ENCODE data around the gene HCN4. TPM values are rescaled to one million over a fixed set of nuclear protein-coding genes. Genes with fewer than 3 reads are reported as not detected.

HCN4 gene
- total RNA-seq, 1 donor from 2014 or later, result 1.4 TPM

DNA sequence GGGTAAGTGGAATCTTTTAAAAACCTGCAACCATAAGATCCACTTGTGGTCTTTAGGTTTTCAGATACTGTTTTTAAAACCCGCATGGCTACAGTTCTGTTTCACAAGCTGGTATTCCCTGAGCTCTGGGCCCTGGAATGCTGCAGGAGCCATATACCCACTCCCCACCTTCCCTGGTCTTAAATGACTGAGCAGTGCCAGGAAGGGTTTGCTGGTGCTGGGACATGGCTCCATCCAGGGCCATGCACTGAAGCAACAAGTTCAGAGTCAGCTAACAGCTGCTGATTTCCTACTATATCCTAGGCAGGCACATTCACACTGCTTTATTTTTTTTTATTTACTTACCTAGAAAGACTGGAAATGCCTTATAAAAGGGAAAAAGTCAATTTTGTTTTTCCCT lies 77.3 kb downstream of the HCN4 start:
- no peaks in the 10 kb centered on the region for H3K27me3 ChIP-seq (ENCODE audit: control insufficient read depth, insufficient read depth, low read length)

DNA sequence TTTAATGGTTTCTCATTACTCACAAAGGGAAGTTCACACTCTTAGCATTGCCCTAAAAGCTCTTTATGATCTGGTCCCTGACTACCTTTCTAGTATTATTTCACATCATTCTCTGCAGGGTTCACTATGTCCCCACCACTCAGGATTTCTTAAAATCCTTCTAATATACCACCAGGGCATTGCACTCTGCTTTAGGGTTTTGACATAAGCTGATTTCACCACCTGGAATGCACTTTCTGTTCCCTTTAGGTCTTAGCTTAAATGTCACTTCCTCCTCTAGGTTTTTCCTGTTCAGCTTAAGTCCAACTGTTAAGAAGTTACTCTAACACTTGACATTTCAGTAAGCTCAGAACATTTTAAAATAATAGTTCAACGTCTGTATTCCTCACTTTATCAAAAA lies 81.7 kb downstream of the HCN4 start:
- no peak for DNase-seq (ENCODE audit: low read depth)
- Histone ChIP-seq H3K27me3 (ENCODE audit: control insufficient read depth, insufficient read depth, low read length) (no peaks in the 10 kb centered on the region), H3K36me3 (ENCODE audit: control insufficient read depth, insufficient read depth, low read length) (peaks cover 3% of the 10 kb centered on the region), H3K4me3 (ENCODE audit: low read depth, low read length) (no peak overlapping the region)
- TF ChIP-seq, protein P1, sequence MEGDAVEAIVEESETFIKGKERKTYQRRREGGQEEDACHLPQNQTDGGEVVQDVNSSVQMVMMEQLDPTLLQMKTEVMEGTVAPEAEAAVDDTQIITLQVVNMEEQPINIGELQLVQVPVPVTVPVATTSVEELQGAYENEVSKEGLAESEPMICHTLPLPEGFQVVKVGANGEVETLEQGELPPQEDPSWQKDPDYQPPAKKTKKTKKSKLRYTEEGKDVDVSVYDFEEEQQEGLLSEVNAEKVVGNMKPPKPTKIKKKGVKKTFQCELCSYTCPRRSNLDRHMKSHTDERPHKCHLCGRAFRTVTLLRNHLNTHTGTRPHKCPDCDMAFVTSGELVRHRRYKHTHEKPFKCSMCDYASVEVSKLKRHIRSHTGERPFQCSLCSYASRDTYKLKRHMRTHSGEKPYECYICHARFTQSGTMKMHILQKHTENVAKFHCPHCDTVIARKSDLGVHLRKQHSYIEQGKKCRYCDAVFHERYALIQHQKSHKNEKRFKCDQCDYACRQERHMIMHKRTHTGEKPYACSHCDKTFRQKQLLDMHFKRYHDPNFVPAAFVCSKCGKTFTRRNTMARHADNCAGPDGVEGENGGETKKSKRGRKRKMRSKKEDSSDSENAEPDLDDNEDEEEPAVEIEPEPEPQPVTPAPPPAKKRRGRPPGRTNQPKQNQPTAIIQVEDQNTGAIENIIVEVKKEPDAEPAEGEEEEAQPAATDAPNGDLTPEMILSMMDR (IDR thresholded peaks at IDR 0.05; ENCODE audit: insufficient read depth, low read length, poor library complexity, severe bottlenecking), result no peak

More for the DNA sequence above, 77.3 kb downstream of the HCN4 start:
- Histone ChIP-seq H3K36me3 (ENCODE audit: control insufficient read depth, insufficient read depth, low read length) (peaks cover 2% of the 10 kb centered on the region), H3K4me3 (ENCODE audit: low read depth, low read length) (no peak overlapping the region)
- TF ChIP-seq, protein P1 (IDR thresholded peaks at IDR 0.05; ENCODE audit: insufficient read depth, low read length, poor library complexity, severe bottlenecking), result no peak
- DNase-seq (ENCODE audit: low read depth), result no peak

DNA sequence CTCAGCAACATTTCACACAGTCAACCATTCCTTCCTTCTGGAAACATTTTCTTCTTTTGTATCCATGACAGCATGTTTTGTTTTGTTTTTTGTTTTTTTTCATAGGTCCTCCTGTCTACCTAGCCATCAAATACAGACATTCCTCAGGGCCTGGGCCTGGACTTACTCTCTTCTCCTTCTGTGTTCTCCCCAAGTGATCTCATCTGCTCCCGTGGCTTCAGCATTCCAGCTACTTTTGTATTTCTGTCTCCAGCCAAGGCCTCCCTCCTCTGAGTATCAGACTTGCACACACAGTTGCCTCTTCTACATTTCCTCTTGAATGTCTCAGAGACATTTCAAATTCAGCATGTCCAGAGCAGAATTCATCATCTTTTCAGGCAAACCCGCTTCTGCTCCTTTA lies 82.4 kb downstream of the HCN4 start:
- TF ChIP-seq, protein P1 (IDR thresholded peaks at IDR 0.05; ENCODE audit: insufficient read depth, low read length, poor library complexity, severe bottlenecking), result no peak
- no peak for DNase-seq (ENCODE audit: low read depth)
- H3K27me3 ChIP-seq (ENCODE audit: control insufficient read depth, insufficient read depth, low read length), result no peaks in the 10 kb centered on the region
- H3K36me3 ChIP-seq (ENCODE audit: control insufficient read depth, insufficient read depth, low read length), result peaks cover 3% of the 10 kb centered on the region
- no peak overlapping the region for H3K4me3 ChIP-seq (ENCODE audit: low read depth, low read length)

- TF ChIP-seq, protein P1 (IDR thresholded peaks at IDR 0.05; ENCODE audit: insufficient read depth, low read length, poor library complexity, severe bottlenecking), result no peak
- Histone ChIP-seq H3K36me3 (ENCODE audit: control insufficient read depth, insufficient read depth, low read length) (peaks cover 3% of the 10 kb centered on the region), H3K4me3 (ENCODE audit: low read depth, low read length) (no peak overlapping the region), H3K27me3 (ENCODE audit: control insufficient read depth, insufficient read depth, low read length) (no peaks in the 10 kb centered on the region)
- DNase-seq (ENCODE audit: low read depth), result no peak
Observed at GRCh38 chr15:73284090-73284716, 84.6 kb downstream of the HCN4 start.

DNA sequence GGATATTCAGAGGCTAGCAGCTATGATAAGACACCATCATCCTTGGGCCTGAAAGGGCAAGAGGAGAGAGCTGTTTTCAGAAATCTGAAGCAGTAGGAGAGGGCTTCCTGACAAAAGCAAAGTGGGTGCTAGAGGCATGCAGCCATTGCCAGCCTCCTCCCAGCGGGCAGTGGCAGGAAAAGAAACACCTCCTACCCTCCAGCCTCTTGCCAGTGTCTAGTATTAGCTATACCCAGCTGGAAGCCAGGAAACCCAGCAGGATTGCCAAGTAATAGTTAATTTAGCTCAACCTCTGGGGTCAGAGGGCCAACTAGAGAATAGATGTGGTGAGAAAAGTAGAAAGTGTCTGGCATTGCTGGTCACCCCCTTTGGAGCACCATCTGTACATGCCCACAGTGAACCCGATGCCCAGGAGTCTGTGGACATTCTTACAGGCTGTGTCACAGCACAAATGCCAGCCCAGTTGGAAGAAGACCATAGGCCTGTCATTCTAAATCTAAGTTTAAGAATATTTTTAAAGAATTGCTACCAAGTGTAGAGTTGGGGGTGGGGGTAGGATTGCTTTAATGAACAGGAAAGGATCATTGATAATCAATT lies 85.3 kb downstream of the HCN4 start:
- peaks cover 2% of the 10 kb centered on the region for H3K36me3 ChIP-seq (ENCODE audit: control insufficient read depth, insufficient read depth, low read length)
- TF ChIP-seq, protein P1 (IDR thresholded peaks at IDR 0.05; ENCODE audit: insufficient read depth, low read length, poor library complexity, severe bottlenecking), result no peak
- H3K27me3 ChIP-seq (ENCODE audit: control insufficient read depth, insufficient read depth, low read length), result no peaks in the 10 kb centered on the region
- no peak for DNase-seq (ENCODE audit: low read depth)
- H3K4me3 ChIP-seq (ENCODE audit: low read depth, low read length), result no peak overlapping the region

Data from kidney epithelial cell (primary cell).